T-helper 22 cell (primary cell): ENCODE results near the gene FAM181A.

Source experiments
- DNase-seq: peaks from one replicate; pipeline ENCODE4 v3.0.0-alpha.2; 2020; ENCODE audit warnings: low read depth

FAM181A gene

GRCh38 chr14:93903342-93904184 is 23.6 kb upstream of the FAM181A start:
- no peak for DNase-seq

- DNase-seq: no peak
Measured at GRCh38 chr14:93905623-93906022, 21.5 kb upstream of the FAM181A start.

- no peak for DNase-seq
Measured at GRCh38 chr14:93906341-93907329, 20.5 kb upstream of the FAM181A start.

GRCh38 chr14:93909429-93910128 is 17.6 kb upstream of the FAM181A start:
- no peak for DNase-seq

GRCh38 chr14:93911975-93912615 is 15.0 kb upstream of the FAM181A start:
- no peak for DNase-seq

- DNase-seq: no peak
Measured at GRCh38 chr14:93912782-93913181, 14.4 kb upstream of the FAM181A start.

GRCh38 chr14:93914278-93914677 is 12.9 kb upstream of the FAM181A start:
- no peak for DNase-seq

GRCh38 chr14:93915070-93915705 is 12.0 kb upstream of the FAM181A start:
- DNase-seq: no peak

- no peak for DNase-seq
Measured at GRCh38 chr14:93915800-93916199, 11.3 kb upstream of the FAM181A start.

GRCh38 chr14:93916498-93916897 is 10.6 kb upstream of the FAM181A start:
- DNase-seq: no peak

- DNase-seq: no peak
Measured at GRCh38 chr14:93917141-93917540, 10.0 kb upstream of the FAM181A start.

- no peak for DNase-seq
Measured at GRCh38 chr14:93921001-93921806, 5.9 kb upstream of the FAM181A start.

GRCh38 chr14:93923626-93924025 is 3.5 kb upstream of the FAM181A start:
- no peak for DNase-seq

GRCh38 chr14:93924592-93925355 is 2.4 kb upstream of the FAM181A start:
- no peak for DNase-seq

- DNase-seq: no peak
Measured at GRCh38 chr14:93925374-93925895, 1.7 kb upstream of the FAM181A start.

GRCh38 chr14:93926245-93926872 is 785 bp upstream of the FAM181A start:
- no peak for DNase-seq

GRCh38 chr14:93927800-93928145 is 629 bp downstream of the FAM181A start:
- no peak for DNase-seq

GRCh38 chr14:93928184-93929047 is 1.3 kb downstream of the FAM181A start:
- no peak for DNase-seq
